GM19193 (cell line): ENCODE measurements around the gene ANKRD40CL.

Experiments
- POLR2A ChIP-seq: IDR thresholded peaks from 4 replicates; pipeline ENCODE4 v1.6.1; 2011; ENCODE audit not compliant: insufficient read depth, insufficient read length; ENCODE audit errors: extremely low read depth

Gene ANKRD40CL

GRCh38 chr17:50797135-50797810, 30.0 kb upstream of the ANKRD40CL start:
- no peak for TF ChIP-seq POLR2A

- no peak for TF ChIP-seq POLR2A
Measured at GRCh38 chr17:50794361-50794760, 27.0 kb upstream of the ANKRD40CL start.

- TF ChIP-seq POLR2A, result no peak
Measured at GRCh38 chr17:50793007-50793406, 25.7 kb upstream of the ANKRD40CL start.

- TF ChIP-seq POLR2A, result no peak
Measured at GRCh38 chr17:50792132-50792531, 24.8 kb upstream of the ANKRD40CL start.

DNA sequence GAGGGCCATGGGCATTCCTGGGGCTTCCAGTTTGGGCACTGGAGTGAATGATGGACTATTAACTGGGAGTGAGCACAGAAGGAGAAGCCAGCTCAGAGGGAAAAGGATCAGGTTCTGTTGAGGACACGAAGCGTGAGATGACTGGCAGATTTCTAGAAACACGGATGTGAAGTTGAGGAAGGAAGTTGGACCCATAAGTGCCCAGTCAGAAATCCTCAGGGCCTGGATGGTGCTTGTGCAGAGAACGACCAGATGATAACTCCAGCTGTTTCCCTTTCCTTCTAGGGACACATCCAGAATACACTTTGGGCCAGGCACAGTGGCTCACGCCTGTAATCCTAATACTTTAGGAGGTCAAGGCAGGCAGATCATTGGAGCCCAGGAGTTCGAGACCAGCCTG, 23.3 kb upstream of the ANKRD40CL start:
- TF ChIP-seq POLR2A, result no peak

DNA sequence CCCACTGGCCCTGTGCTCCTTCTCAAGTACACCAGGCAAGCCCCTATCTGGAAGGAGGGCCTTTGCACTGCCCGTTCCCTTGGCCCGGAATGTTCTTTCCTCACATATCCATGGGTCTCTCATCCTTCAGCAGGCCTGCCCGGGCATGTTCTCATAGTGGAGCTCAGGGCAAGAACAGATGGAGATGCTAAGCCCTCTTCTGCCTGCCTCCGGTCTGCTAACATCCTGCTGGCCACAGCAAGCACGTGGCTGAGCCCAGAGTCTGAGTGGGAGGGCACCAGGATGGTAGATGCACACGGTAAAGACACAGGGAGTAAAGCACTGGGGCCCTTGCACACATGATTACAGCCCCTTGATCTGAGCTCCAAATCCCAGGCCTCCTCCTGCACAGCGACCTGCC, 19.8 kb upstream of the ANKRD40CL start:
- no peak for TF ChIP-seq POLR2A

GRCh38 chr17:50785946-50786570, 18.7 kb upstream of the ANKRD40CL start:
- TF ChIP-seq POLR2A, result no peak

DNA sequence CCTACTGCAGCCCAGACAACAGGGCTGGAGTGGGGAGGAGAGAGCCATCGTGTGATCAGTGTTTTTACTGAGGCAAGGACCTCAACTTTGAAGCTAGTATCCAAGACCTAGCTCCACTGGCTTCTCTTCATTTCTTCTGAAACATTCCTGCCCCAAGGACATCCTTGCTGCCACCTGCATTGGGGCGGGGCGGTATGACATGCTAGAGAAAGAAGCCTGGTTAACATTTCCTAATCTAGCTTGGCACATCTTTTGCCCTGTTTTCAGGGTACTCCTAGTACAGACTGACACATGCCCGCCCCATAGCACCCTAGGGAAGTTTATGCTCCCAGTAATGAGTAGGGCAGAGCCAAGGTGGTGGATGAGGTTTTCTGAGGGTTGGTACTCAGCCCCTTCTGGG, 17.8 kb upstream of the ANKRD40CL start:
- no peak for TF ChIP-seq POLR2A

DNA sequence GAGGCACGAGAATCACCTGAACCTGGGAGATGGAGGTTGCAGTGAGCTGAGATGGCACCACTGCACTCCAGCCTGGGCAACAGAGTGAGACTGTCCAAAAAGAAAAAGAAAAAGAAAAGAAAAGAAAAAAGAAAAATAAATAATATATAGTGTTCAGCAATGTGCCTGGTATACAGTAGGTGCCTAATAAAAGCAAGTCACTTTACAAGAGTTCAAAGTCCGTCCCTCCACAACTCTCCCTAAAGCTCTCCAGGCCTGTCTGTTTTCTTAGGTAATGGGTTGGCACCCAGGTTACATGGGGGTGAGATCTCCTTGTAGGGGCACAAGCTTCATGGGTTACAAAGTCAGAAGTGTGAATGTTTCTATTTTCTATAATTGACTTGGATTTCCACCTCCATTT, 16.6 kb upstream of the ANKRD40CL start:
- no peak for TF ChIP-seq POLR2A

DNA sequence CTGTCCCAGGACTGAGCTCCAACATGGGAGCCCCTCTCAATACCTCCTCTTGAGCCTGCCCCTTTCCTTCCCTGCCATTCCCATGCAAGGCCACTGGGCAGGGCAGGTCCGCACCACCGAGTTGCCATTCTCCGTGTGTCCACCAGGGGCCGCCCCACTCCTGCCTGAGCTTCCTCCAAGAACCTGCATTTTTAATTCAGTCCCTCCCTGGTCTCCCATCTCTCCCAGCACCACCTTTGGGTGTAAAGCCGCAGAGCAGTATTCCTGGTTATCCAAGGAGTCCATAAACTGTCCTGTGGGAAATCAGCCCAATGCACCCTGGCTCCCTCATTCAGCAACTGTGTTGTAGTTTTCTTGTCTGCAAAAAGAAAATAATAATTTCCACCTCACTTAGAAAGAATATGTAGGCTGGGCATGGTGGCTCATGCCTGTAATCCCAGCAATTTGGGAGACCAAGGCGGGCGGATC, 15.9 kb upstream of the ANKRD40CL start:
- TF ChIP-seq POLR2A, result no peak

- no peak for TF ChIP-seq POLR2A
Measured at GRCh38 chr17:50781167-50781566, 13.8 kb upstream of the ANKRD40CL start.

GRCh38 chr17:50779747-50780353, 12.5 kb upstream of the ANKRD40CL start:
- no peak for TF ChIP-seq POLR2A

GRCh38 chr17:50778988-50779387, 11.7 kb upstream of the ANKRD40CL start:
- TF ChIP-seq POLR2A, result no peak

GRCh38 chr17:50778471-50778870, 11.2 kb upstream of the ANKRD40CL start:
- no peak for TF ChIP-seq POLR2A

DNA sequence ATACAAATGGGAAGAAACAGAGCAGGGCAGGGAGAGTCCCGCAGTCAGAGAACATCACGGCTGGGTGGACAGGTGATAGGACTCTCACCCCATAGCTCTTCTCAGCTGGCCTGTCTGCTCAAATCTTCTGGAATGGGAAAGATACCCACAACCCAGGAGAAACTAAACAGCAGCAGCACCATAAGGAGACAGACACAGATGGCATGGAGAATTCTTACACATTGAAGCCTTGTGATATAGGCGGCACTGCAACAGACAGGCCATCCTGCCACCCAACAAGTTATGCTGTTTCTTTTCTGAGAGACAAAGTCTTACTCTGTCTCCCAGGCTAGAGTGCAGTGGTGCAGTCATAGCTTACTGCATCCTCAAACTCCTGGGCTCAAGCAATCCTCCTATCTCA, 8.6 kb upstream of the ANKRD40CL start:
- TF ChIP-seq POLR2A, result no peak

DNA sequence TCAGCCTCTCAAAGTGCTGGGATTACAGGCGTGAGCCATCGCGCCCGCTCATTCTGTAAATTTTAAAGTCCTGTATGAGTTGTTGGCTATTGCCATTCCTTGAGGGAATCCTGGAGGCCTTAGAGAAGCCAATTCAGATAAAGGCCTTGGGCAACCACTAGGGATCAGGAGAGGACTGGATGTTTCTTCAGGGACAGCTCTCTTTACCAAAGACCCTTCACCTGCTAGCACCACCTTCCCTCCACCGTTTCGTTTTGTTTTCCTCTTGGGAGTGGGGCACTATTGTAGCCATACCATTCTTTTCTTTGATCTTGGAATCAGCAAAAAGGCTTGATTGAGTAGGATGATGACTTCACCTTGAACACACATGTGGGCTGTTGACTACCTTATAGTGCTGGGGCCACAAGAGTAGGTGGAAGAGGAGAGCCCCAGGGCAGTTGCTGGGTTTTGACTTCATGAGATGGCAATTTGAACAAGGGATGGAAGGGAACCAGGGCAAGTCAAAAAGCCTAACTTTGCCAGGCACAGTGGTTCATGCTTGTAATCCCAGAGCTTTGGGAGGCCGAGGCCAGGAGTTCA, 7.0 kb upstream of the ANKRD40CL start:
- TF ChIP-seq POLR2A, result no peak
